Smooth muscle cell (in vitro differentiated cells): ENCODE measurements around the gene CC2D2A. TPM values are rescaled to one million over a fixed set of nuclear protein-coding genes. Genes with fewer than 3 reads are reported as not detected.

Experiments
- DNase-seq: peaks from one replicate; lab custom pipeline; 2025; ENCODE audit not compliant: unreplicated experiment; lab: John Stamatoyannopoulos, UW
- H2AFZ ChIP-seq: fragments of 200-600 bp; sonication (generic); 2 replicates; pipeline ENCODE4 v1.6.0; 2016; ENCODE audit warnings: antibody characterized with exemption, low read depth, mild to moderate bottlenecking
- H3F3A ChIP-seq: fragments of 200-600 bp; sonication (generic); 2 replicates; pipeline ENCODE4 v1.6.0; 2017; ENCODE audit warnings: antibody characterized with exemption, low read depth
- H3K27ac ChIP-seq: fragments of 200-600 bp; sonication (generic); 2 replicates; pipeline ENCODE4 v1.5.1; 2016; ENCODE audit warnings: low read depth, mild to moderate bottlenecking
- H3K27me3 ChIP-seq: fragments of 200-600 bp; sonication (generic); 2 replicates; pipeline ENCODE4 v1.6.1; 2016; ENCODE audit warnings: low read depth, mild to moderate bottlenecking
- H3K36me3 ChIP-seq: fragments of 200-600 bp; sonication (generic); 2 replicates; pipeline ENCODE4 v1.5.1; 2016; ENCODE audit warnings: low read depth
- H3K4me1 ChIP-seq: fragments of 200-600 bp; sonication (generic); 2 replicates; pipeline ENCODE4 v1.5.1; 2016; ENCODE audit warnings: low read depth
- H3K4me2 ChIP-seq: fragments of 200-600 bp; sonication (generic); 2 replicates; pipeline ENCODE4 v1.6.0; 2016; ENCODE audit warnings: mild to moderate bottlenecking
- H3K4me3 ChIP-seq: fragments of 200-600 bp; sonication (generic); 2 replicates; pipeline ENCODE4 v1.5.1; 2016; ENCODE audit warnings: mild to moderate bottlenecking
- H3K79me2 ChIP-seq: fragments of 200-600 bp; sonication (generic); 2 replicates; pipeline ENCODE4 v1.6.0; 2016; ENCODE audit warnings: low read depth, mild to moderate bottlenecking
- H3K9ac ChIP-seq: fragments of 200-600 bp; sonication (generic); 2 replicates; pipeline ENCODE4 v1.6.0; 2016; ENCODE audit warnings: low read depth
- H3K9me3 ChIP-seq: fragments of 200-600 bp; sonication (generic); replicated peaks from 2 replicates; pipeline ENCODE4 v1.5.1; 2016; ENCODE audit warnings: low read depth
- H4K20me1 ChIP-seq: fragments of 200-600 bp; sonication (generic); 2 replicates; pipeline ENCODE4 v1.6.0; 2016; ENCODE audit warnings: low read depth
- CTCF ChIP-seq: fragments of 200-600 bp; sonication (generic); IDR thresholded peaks from 2 replicates; pipeline ENCODE4 v1.5.1; 2017; ENCODE audit warnings: borderline replicate concordance, mild to moderate bottlenecking, antibody characterized with exemption; ENCODE audit not compliant: insufficient read depth, poor library complexity, severe bottlenecking
- WGBS: methylation state at CpG from one replicate; pipeline ENCODE4 v1.1.7; 2016; ENCODE audit warnings: low lambda C conversion rate; 5-methylcytosine and 5-hydroxymethylcytosine counted together
- polyA plus RNA-seq: library from polyadenylated mRNA; unstranded; fragments of >200 nt; fragmentation: Nextera tagmentation; extraction: Ambion mirVana; gene quantifications from 2 replicates; pipeline ENCODE4 v1.2.1, GENCODE V29; 2016
- total RNA-seq: library from RNA; depleted of rRNA; stranded (reverse); fragments of >200 nt; gene quantifications from 2 replicates; pipeline ENCODE4 v1.2.3, GENCODE V29; 2014

CC2D2A gene
- total and polyA plus RNA-seq, 2 experiments from 2014 or later = 12.8 to 15.0 TPM

GRCh38 chr4:15600176-15600575, 130.5 kb downstream of the CC2D2A start:
- H3K9me3 ChIP-seq = no peaks in the 10 kb centered on the region
- H3K27me3 ChIP-seq = no peaks in the 10 kb centered on the region
- DNase-seq = no peak
- H4K20me1 ChIP-seq = no peaks in the 10 kb centered on the region
- H3K27ac ChIP-seq = no peak overlapping the region
- TF ChIP-seq CTCF = no peak
- H3F3A ChIP-seq = peaks cover 4% of the 10 kb centered on the region
- H3K4me2 ChIP-seq = no peak overlapping the region
- peaks cover 9% of the 10 kb centered on the region for H3K36me3 ChIP-seq
- no peak overlapping the region for H3K9ac ChIP-seq
- H2AFZ ChIP-seq = no peak overlapping the region
- no peaks in the 10 kb centered on the region for H3K4me1 ChIP-seq
- H3K4me3 ChIP-seq = no peak overlapping the region
- 88% methylated on average over 3 of the region's 3 CpGs for WGBS
- H3K79me2 ChIP-seq = no peaks in the 10 kb centered on the region

GRCh38 chr4:15601862-15602261, 132.2 kb downstream of the CC2D2A start:
- no peak overlapping the region for H2AFZ ChIP-seq
- H3K4me1 ChIP-seq = no peaks in the 10 kb centered on the region
- no peaks in the 10 kb centered on the region for H3K79me2 ChIP-seq
- no peak overlapping the region for H3K9ac ChIP-seq
- no peak overlapping the region for H3K4me3 ChIP-seq
- H4K20me1 ChIP-seq = peaks cover 2% of the 10 kb centered on the region
- no peak overlapping the region for H3K27ac ChIP-seq
- no peaks in the 10 kb centered on the region for H3K27me3 ChIP-seq
- WGBS = 77% methylated on average over 2 of the region's 2 CpGs
- H3K4me2 ChIP-seq = no peak overlapping the region
- no peaks in the 10 kb centered on the region for H3K9me3 ChIP-seq
- TF ChIP-seq CTCF = no peak
- peaks cover 4% of the 10 kb centered on the region for H3F3A ChIP-seq
- H3K36me3 ChIP-seq = peaks cover 9% of the 10 kb centered on the region
- no peak for DNase-seq

- peaks cover 9% of the 10 kb centered on the region for H3K36me3 ChIP-seq
- H4K20me1 ChIP-seq = peaks cover 16% of the 10 kb centered on the region
- DNase-seq = no peak
- no peaks in the 10 kb centered on the region for H3F3A ChIP-seq
- H3K4me1 ChIP-seq = no peaks in the 10 kb centered on the region
- H3K79me2 ChIP-seq = peaks cover 4% of the 10 kb centered on the region
- H3K27ac ChIP-seq = no peak overlapping the region
- no peak overlapping the region for H3K4me2 ChIP-seq
- TF ChIP-seq CTCF = no peak
- WGBS = 97% methylated on average over 5 of the region's 5 CpGs
- H2AFZ ChIP-seq = no peak overlapping the region
- H3K9me3 ChIP-seq = no peaks in the 10 kb centered on the region
- H3K9ac ChIP-seq = no peak overlapping the region
- H3K4me3 ChIP-seq = no peak overlapping the region
- no peaks in the 10 kb centered on the region for H3K27me3 ChIP-seq
These were observed 135.9 kb downstream of the CC2D2A start for GRCh38 chr4:15605537-15605936.

DNA sequence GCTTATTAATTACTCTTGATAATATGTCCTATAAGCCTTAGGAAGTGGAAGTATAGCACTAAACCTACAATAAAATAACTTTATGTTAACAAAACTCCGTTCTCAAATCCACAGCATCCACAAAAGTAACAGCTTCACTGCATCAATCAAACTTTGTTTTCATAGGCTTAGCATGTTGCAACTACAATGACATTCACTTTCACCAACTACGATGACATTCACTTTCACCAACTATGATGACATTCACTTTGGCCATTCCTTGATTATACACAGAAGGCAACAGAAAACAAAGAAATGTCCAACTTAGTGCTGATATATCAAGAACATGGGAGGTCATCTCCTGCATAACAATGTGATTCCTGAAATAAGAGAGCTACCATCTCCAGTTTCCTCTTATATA, 141.2 kb downstream of the CC2D2A start:
- Histone ChIP-seq H3K4me2 (no peak overlapping the region), H3F3A (no peaks in the 10 kb centered on the region), H3K79me2 (peaks cover 28% of the 10 kb centered on the region), H3K27me3 (no peaks in the 10 kb centered on the region), H3K4me1 (no peaks in the 10 kb centered on the region), H3K9me3 (no peaks in the 10 kb centered on the region), H3K4me3 (no peak overlapping the region), H3K9ac (no peak overlapping the region), H2AFZ (no peak overlapping the region), H3K36me3 (peaks cover 3% of the 10 kb centered on the region), H3K27ac (no peak overlapping the region), H4K20me1 (peaks cover 55% of the 10 kb centered on the region)
- WGBS = 92% methylated on average over 2 of the region's 2 CpGs
- no peak for TF ChIP-seq CTCF
- no peak for DNase-seq
